Prostate gland (tissue), 2 donors: Measurements from ENCODE around the gene NMNAT2. TPM values are rescaled to one million over a fixed set of nuclear protein-coding genes. Genes with fewer than 3 reads are reported as not detected.
"Not testable (repeated sequence)": the region's sequence is repeated elsewhere in the genome, so short reads cannot be mapped to it uniquely, and the experiment has no call there.

ENCODE experiments used
- DNase-seq: peaks from one replicate; pipeline ENCODE4 v3.0.0-alpha.2; 2019; ENCODE audit warnings: low spot score
- H3K27ac ChIP-seq, 2 donors: fragments of 200-600 bp; sonication (generic); 2 replicates each; pipeline ENCODE4 v1.5.1; 2017 to 2019
- H3K27me3 ChIP-seq: fragments of 200-600 bp; sonication (generic); replicated peaks from 2 replicates; pipeline ENCODE4 v1.5.1; 2019; ENCODE audit not compliant: insufficient read depth
- H3K36me3 ChIP-seq, 2 donors: fragments of 200-600 bp; sonication (generic); 1 replicate in 1 of 2; 2 replicates in 1 of 2; pipeline versions ENCODE4 v1.5.1 to v1.8.1; 2017 to 2019
- H3K4me1 ChIP-seq: fragments of 200-600 bp; sonication (generic); replicated peaks from 2 replicates; pipeline ENCODE4 v1.5.1; 2019
- H3K4me3 ChIP-seq, 2 donors: fragments of 200-600 bp; sonication (generic); 2 replicates each; pipeline ENCODE4 v1.5.1; 2017 to 2019
- H3K9me3 ChIP-seq: fragments of 200-600 bp; sonication (generic); 2 replicates; pipeline ENCODE4 v1.5.1; 2017
- POLR2A ChIP-seq: fragments of 450-650 bp; IDR thresholded peaks from one replicate; pipeline ENCODE4 v1.6.1; 2016; ENCODE audit warnings: antibody characterized with exemption, mild to moderate bottlenecking
- POLR2AphosphoS5 ChIP-seq: sonication (generic); formaldehyde crosslinking; IDR thresholded peaks from one replicate; pipeline ENCODE4 v1.6.1; 2017; ENCODE audit warnings: antibody characterized with exemption
- WGBS: methylation state at CpG from one replicate; pipeline ENCODE4 v1.1.5; 2018; 5-methylcytosine and 5-hydroxymethylcytosine counted together
- intact Hi-C: fragments of 100-400 bp; cut with DNase I; formaldehyde crosslinking; loops from one replicate; pipeline ENCODE4 v1.14.2; 2022
- total RNA-seq, 2 donors: library from RNA; depleted of rRNA; stranded (reverse); fragments of >200 nt; gene quantifications; one replicate each; pipeline ENCODE4 v1.1.0, GENCODE V29; 2016
- TF ChIP-seq, protein P1 (sequence below), 4 experiments: fragments of 200-600 bp in 2 of 4; fragments of 450-650 bp in 2 of 4; sonication (generic) in 2 of 4; IDR thresholded peaks; 1 replicate in 3 of 4; 2 replicates in 1 of 4; pipeline ENCODE4 v1.5.1; 2016 to 2019; ENCODE audit warnings: antibody characterized with exemption in 4 of 4, mild to moderate bottlenecking in 2 of 4, moderate library complexity in 2 of 4

The NMNAT2 gene
- total RNA-seq, 2 donors from 2014 or later = 0.27 to 41.0 TPM

DNA sequence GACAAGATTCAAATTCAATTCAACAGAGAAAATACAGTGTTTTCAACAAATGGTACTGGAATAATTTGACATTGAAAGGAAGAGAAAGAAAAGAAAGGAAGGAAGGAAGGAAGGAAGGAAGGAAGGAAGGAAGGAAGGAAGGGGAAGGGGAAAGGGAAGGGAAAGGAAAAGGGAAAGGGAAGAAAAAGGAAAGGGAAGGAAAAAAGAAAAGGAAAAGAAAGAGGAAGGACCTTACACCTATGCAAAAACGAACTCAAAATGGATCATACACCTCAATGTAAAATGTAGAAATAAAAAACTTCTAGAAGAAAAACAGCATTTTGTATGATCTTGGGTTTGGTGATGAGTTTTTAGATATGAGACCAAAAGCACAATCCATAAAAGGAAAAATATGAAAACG is 19.9 kb upstream of the NMNAT2 start:
- intact Hi-C loops = no loop called here
- no peaks in the 10 kb centered on the region for H3K4me1 ChIP-seq
- TF ChIP-seq POLR2A (no peak), POLR2AphosphoS5 (no peak)
- TF ChIP-seq, protein P1, sequence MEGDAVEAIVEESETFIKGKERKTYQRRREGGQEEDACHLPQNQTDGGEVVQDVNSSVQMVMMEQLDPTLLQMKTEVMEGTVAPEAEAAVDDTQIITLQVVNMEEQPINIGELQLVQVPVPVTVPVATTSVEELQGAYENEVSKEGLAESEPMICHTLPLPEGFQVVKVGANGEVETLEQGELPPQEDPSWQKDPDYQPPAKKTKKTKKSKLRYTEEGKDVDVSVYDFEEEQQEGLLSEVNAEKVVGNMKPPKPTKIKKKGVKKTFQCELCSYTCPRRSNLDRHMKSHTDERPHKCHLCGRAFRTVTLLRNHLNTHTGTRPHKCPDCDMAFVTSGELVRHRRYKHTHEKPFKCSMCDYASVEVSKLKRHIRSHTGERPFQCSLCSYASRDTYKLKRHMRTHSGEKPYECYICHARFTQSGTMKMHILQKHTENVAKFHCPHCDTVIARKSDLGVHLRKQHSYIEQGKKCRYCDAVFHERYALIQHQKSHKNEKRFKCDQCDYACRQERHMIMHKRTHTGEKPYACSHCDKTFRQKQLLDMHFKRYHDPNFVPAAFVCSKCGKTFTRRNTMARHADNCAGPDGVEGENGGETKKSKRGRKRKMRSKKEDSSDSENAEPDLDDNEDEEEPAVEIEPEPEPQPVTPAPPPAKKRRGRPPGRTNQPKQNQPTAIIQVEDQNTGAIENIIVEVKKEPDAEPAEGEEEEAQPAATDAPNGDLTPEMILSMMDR (IDR thresholded peaks at IDR 0.05) = no peak
- no peak overlapping the region for H3K27ac ChIP-seq
- no peaks in the 10 kb centered on the region for H3K27me3 ChIP-seq
- H3K4me3 ChIP-seq = no peak overlapping the region
- WGBS = 86% methylated on average over 2 of the region's 2 CpGs
- H3K9me3 ChIP-seq = no peaks in the 10 kb centered on the region
- DNase-seq = no peak
- no peaks in the 10 kb centered on the region for H3K36me3 ChIP-seq

DNA sequence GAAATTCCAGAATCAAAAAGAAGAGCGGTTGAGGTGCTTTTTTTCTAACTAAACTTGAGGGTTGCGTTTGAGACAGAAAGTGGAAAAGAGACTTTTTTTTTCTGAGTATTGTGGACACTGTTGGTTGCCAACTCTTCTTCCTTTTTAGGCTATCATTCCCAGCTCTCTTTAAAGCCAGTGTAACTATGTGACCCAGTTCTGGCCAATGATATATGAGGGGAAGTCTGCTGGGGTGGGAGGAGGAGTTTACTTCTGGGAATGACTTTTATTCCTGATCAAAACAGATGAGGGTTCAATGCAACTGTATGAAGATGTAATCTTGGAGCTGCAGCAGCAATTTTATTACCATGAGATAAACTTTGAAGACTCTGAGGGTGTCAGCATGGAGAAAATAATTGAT is 17.3 kb upstream of the NMNAT2 start:
- Histone ChIP-seq H3K27me3 (no peaks in the 10 kb centered on the region), H3K4me3 (no peak overlapping the region), H3K36me3 (no peaks in the 10 kb centered on the region), H3K27ac (no peak overlapping the region), H3K4me1 (no peaks in the 10 kb centered on the region), H3K9me3 (no peaks in the 10 kb centered on the region)
- TF ChIP-seq POLR2AphosphoS5 = no peak
- TF ChIP-seq POLR2A = no peak
- TF ChIP-seq, protein P1 (IDR thresholded peaks at IDR 0.05) = no peak
- 75% methylated on average over 2 of the region's 2 CpGs for WGBS
- DNase-seq = no peak
- intact Hi-C loops = no loop called here

DNA sequence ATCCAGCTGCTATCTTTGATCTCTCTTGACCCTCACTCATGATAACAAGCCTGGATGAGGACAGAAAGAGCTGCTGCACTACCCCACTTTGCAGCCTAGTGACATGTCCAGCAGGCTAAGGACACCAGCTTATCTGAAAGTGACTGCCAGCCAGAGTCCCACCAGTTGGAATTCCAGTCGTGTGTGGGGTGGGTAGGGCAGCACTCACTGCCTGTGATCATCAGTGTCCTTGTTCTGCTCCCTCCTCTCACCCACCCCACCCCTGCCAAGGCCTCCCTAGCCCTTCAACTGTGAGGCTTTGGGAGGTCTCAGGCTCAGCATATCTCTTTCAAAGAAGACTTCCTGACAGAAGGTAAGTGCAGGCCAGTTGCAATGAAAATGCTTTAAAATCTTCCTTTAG is 15.5 kb upstream of the NMNAT2 start:
- 38% methylated on average over 1 of the region's 1 CpG for WGBS
- Histone ChIP-seq H3K36me3 (no peaks in the 10 kb centered on the region), H3K4me1 (no peaks in the 10 kb centered on the region), H3K27ac (no peak overlapping the region), H3K9me3 (no peaks in the 10 kb centered on the region), H3K4me3 (no peak overlapping the region), H3K27me3 (no peaks in the 10 kb centered on the region)
- no peak for DNase-seq
- TF ChIP-seq POLR2A (no peak), POLR2AphosphoS5 (no peak)
- TF ChIP-seq, protein P1 (IDR thresholded peaks at IDR 0.05) = no peak
- intact Hi-C loops = no loop called here

DNA sequence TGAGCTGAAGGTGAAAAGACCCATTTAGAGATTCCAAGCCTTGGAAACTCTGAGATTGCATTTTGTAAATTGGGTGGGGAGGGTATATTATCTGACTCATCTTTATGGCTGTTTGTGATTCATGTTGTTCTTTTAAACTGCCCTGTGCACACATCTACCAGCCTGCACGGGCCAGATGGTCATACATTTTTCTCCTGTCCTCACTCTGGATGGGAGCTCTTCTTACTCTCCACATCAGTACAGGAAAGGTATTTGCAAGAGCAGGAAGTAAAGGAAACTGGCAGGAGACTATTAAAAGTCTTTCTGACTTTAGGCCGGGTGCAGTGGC is 14.3 kb upstream of the NMNAT2 start:
- Histone ChIP-seq H3K9me3 (no peaks in the 10 kb centered on the region), H3K27ac (no peak overlapping the region), H3K4me1 (no peaks in the 10 kb centered on the region), H3K36me3 (no peaks in the 10 kb centered on the region), H3K4me3 (no peak overlapping the region), H3K27me3 (no peaks in the 10 kb centered on the region)
- TF ChIP-seq, protein P1 (IDR thresholded peaks at IDR 0.05) = no peak
- TF ChIP-seq POLR2A (no peak), POLR2AphosphoS5 (no peak)
- WGBS = 34% methylated on average over 2 of the region's 2 CpGs
- intact Hi-C loops = no loop called here
- DNase-seq = no peak

DNA sequence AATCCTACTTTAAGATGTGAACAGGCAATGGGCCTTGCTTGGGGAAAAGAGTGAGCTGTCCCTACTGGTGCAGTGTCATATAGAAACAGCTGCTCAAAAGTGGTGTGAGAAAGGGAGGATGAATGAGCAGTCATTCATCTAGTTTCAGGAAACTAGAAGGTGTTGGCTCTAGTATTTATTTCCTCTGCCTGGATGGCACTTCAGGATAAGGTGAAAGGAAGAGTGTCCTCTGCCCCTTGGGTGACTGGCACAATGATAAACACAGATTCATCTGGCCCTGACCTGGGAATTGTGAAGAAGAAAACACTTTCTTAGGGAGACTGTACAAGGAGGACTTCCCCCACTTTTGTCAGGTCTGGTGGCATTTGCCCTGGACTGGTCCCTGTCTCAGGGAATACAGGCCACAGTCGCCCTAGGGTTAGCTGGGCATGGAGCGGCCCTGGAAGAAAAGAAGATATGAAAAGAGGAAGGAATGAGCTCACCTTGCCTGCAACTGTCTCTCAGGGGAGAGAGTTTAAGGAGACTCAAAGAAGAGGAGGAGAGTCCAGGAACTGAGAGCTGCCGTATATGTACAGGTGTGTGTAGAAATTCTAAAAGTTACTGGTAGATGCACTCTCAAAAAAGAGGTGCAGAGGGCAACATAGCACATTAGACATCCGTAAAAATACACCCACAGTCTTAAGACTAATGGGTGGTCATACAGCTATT is 13.8 kb upstream of the NMNAT2 start:
- TF ChIP-seq POLR2A (no peak), POLR2AphosphoS5 (no peak)
- TF ChIP-seq, protein P1 (IDR thresholded peaks at IDR 0.05) = no peak
- H3K36me3 ChIP-seq = no peaks in the 10 kb centered on the region
- DNase-seq = no peak
- 85% methylated on average over 4 of the region's 4 CpGs for WGBS
- H3K9me3 ChIP-seq = no peaks in the 10 kb centered on the region
- H3K27ac ChIP-seq = no peak overlapping the region
- no peaks in the 10 kb centered on the region for H3K4me1 ChIP-seq
- intact Hi-C loops = no loop called here
- no peak overlapping the region for H3K4me3 ChIP-seq
- no peaks in the 10 kb centered on the region for H3K27me3 ChIP-seq

DNA sequence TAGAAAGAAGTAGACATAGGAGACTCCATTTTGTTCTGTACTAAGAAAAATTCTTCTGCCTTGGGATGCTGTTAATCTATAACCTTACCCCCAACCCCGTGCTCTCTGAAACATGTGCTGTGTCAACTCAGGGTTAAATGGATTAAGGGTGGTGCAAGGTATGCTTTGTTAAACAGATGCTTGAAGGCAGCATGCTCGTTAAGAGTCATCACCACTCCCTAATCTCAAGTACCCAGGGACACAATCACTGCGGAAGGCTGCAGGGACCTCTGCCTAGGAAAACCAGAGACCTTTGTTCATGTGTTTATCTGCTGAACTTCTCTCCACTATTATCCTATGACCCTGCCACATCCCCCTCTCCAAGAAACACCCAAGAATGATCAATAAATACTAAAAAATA is 9.4 kb upstream of the NMNAT2 start:
- WGBS = 41% methylated on average over 2 of the region's 3 CpGs
- intact Hi-C loops = not testable (repeated sequence)

More for the DNA sequence above, 9.4 kb upstream of the NMNAT2 start:
- H3K27me3 ChIP-seq, H3K27ac ChIP-seq, H3K4me1 ChIP-seq, H3K36me3 ChIP-seq, H3K4me3 ChIP-seq, DNase-seq, H3K9me3 ChIP-seq: not testable (repeated sequence)
